Ascending aorta (tissue), 2 donors: ENCODE data around the gene FAM107A. TPM values are rescaled to one million over a fixed set of nuclear protein-coding genes. Genes with fewer than 3 reads are reported as not detected.

Source experiments
- DNase-seq, 2 donors: peaks; one replicate each; pipeline ENCODE4 v3.0.0-alpha.2; 2019; ENCODE audit warnings: low spot score in 2 of 2
- H3K27ac ChIP-seq, 2 donors: fragments of 200-600 bp; sonication (generic); one replicate each; pipeline ENCODE4 v1.5.1; 2016 to 2017; ENCODE audit warnings: mild to moderate bottlenecking in 1 of 2
- H3K27me3 ChIP-seq: fragments of 200-600 bp; sonication (generic); one replicate; pipeline ENCODE4 v1.5.1; 2017
- H3K36me3 ChIP-seq, 2 donors: fragments of 200-600 bp; sonication (generic); one replicate each; pipeline ENCODE4 v1.5.1; 2016
- H3K4me1 ChIP-seq, 2 donors: fragments of 200-600 bp; sonication (generic); one replicate each; pipeline ENCODE4 v1.5.1; 2016 to 2017; ENCODE audit warnings: mild to moderate bottlenecking in 1 of 2
- H3K4me3 ChIP-seq, 2 donors: fragments of 200-600 bp; sonication (generic); one replicate each; pipeline ENCODE4 v1.5.1; 2016 to 2017; ENCODE audit warnings: mild to moderate bottlenecking in 1 of 2
- H3K9me3 ChIP-seq, 2 donors: fragments of 200-600 bp; sonication (generic); one replicate each; pipeline ENCODE4 v1.5.1; 2016
- CTCF ChIP-seq, 3 experiments: fragments of 200-600 bp in 2 of 3; fragments of 450-650 bp in 1 of 3; sonication (generic) in 2 of 3; IDR thresholded peaks; one replicate each; pipeline ENCODE4 v1.5.1; 2016 to 2019; ENCODE audit warnings: antibody characterized with exemption in 3 of 3, mild to moderate bottlenecking in 1 of 3, moderate library complexity in 1 of 3
- intact Hi-C: fragments of 100-400 bp; cut with DNase I; formaldehyde crosslinking; loops from one replicate; pipeline ENCODE4 v1.15.1; 2023
- total RNA-seq: library from RNA; depleted of rRNA; stranded (reverse); fragments of >200 nt; gene quantifications from one replicate; pipeline ENCODE4 v1.1.0, GENCODE V29; 2016

Gene FAM107A
- total RNA-seq, 1 donor from 2014 or later: 93.4 TPM

GRCh38 chr3:58585005-58585786, 8.0 kb upstream of the FAM107A start:
- H3K9me3 ChIP-seq: no peaks in the 10 kb centered on the region
- peak; percentile 71 to 90 (median 81) for TF ChIP-seq CTCF (IDR thresholded peaks at IDR 0.05)
- H3K27me3 ChIP-seq: peaks cover 8% of the 10 kb centered on the region
- intact Hi-C loops: no loop called here
- peak overlapping the region; percentile 68 to 80 for H3K4me3 ChIP-seq
- DNase-seq: peak; percentile 26 to 90
- H3K36me3 ChIP-seq: no peaks in the 10 kb centered on the region
- peaks cover 0 to 6% of the 10 kb centered on the region in 2 donors for H3K4me1 ChIP-seq
- peak overlapping the region; percentile 60 to 64 for H3K27ac ChIP-seq

GRCh38 chr3:58584690-58585004, 7.5 kb upstream of the FAM107A start:
- Histone ChIP-seq H3K27me3 (peaks cover 8% of the 10 kb centered on the region), H3K27ac (peak overlapping the region; percentile 60 to 64), H3K4me3 (peak overlapping the region; percentile 68 to 80), H3K4me1 (peaks cover 0 to 6% of the 10 kb centered on the region in 2 donors), H3K36me3 (no peaks in the 10 kb centered on the region), H3K9me3 (no peaks in the 10 kb centered on the region)
- no peak for TF ChIP-seq CTCF (IDR thresholded peaks at IDR 0.05)
- no peak for DNase-seq
- intact Hi-C loops: no loop called here

GRCh38 chr3:58581328-58582091, 4.3 kb upstream of the FAM107A start:
- no peaks in the 10 kb centered on the region for H3K9me3 ChIP-seq
- DNase-seq: no peak
- intact Hi-C loops: no loop called here

GRCh38 chr3:58580826-58581327, 3.7 kb upstream of the FAM107A start:
- no peak for TF ChIP-seq CTCF (IDR thresholded peaks at IDR 0.05)
- no peaks in the 10 kb centered on the region for H3K27me3 ChIP-seq
- peaks cover 0 to 1% of the 10 kb centered on the region in 2 donors for H3K4me1 ChIP-seq
- H3K27ac ChIP-seq: no peak overlapping the region
- no peaks in the 10 kb centered on the region for H3K9me3 ChIP-seq
- DNase-seq: no peak
- H3K4me3 ChIP-seq: no peak overlapping the region
- intact Hi-C loops: no loop called here
- H3K36me3 ChIP-seq: no peaks in the 10 kb centered on the region

More at GRCh38 chr3:58581328-58582091, 4.3 kb upstream of the FAM107A start:
- no peak overlapping the region for H3K27ac ChIP-seq
- H3K27me3 ChIP-seq: peaks cover under 1% of the 10 kb centered on the region
- H3K36me3 ChIP-seq: no peaks in the 10 kb centered on the region
- H3K4me1 ChIP-seq: peaks cover 0 to 3% of the 10 kb centered on the region in 2 donors
- TF ChIP-seq CTCF (IDR thresholded peaks at IDR 0.05): no peak
- H3K4me3 ChIP-seq: no peak overlapping the region

GRCh38 chr3:58578873-58579272, 1.7 kb upstream of the FAM107A start:
- no peak overlapping the region for H3K27ac ChIP-seq
- H3K27me3 ChIP-seq: no peaks in the 10 kb centered on the region
- H3K9me3 ChIP-seq: no peaks in the 10 kb centered on the region
- no peak for TF ChIP-seq CTCF (IDR thresholded peaks at IDR 0.05)
- intact Hi-C loops: no loop called here
- no peak overlapping the region for H3K4me3 ChIP-seq
- no peaks in the 10 kb centered on the region for H3K36me3 ChIP-seq
- H3K4me1 ChIP-seq: no peaks in the 10 kb centered on the region
- no peak for DNase-seq
